HUDEP-2 (cell line): ENCODE results near the gene PCGF1.
A peak's percentile ranks its signal among the peaks of the same experiment; 100 is the strongest.

Experiments
- DNase-seq, 76 experiments: peaks; one replicate each; lab custom pipeline; 2025; ENCODE audit not compliant: unreplicated experiment in 76 of 76; lab: John Stamatoyannopoulos, UW

Gene PCGF1

DNA sequence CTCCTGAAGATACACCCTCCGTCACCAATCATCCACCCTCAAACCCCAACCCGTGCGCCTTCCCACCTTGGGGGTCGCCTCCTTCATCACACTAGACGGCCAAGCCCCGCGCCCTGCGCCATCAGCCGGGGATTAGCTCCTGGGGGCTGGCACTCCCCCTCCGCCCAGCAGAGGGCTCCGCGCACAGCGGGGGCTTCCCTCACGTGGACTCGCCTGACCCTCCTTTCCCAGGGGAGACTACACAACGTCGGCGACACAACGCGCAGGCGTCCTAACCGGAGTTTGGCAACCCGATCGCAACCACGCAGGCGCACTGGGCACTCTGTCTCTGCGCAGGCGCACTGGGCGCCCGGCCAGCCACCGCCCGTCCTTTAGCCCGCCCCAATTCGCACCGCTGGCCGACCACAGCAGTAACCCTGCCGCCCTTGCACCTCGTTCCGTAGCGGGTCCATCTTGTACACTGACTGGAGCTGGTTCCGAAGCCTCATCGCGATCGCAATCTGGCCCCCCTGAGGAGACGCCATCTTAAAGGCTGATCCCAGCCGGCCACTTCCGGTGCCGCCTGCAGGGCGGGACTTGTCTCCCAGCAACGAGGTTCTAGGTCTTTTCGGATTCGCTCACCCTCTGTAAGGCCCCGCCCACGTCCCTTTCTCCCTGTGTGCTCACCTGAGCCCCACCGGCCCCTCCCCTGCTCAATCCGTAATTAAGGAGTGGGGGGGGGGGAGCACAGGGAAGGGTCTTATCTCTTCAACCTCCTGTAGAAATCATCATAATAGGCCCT lies at the start of gene PCGF1:
PCGF1 (minus strand) TSS at position 551 of the 781 bp plus-strand sequence; CDS start at position 524, 27 bp downstream.
- peak; percentile 54 to 99 (median 93) for DNase-seq

DNA sequence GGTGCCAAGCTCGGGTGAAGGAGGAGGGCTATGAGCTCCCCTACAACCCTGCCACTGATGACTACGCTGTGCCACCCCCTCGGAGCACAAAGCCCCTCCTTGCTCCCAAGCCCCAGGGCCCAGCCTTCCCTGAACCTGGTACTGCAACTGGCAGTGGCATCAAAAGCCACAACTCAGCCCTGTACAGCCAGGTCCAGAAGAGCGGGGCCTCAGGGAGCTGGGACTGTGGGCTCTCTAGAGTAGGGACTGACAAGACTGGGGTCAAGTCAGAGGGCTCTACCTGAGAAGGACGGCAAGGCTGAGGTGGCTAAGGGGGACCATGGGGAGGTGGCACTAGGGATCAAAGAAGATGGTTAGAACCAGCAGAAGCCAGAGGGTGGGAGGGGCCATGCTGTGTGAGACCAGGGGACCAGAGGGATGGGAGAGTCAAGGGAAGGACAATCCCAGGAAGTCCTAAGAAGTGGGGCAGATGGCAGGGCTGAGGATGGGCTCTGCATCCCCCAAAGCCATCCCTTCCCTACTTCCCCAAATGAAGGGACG lies 49.4 kb upstream of the PCGF1 start:
- no peak for DNase-seq

DNA sequence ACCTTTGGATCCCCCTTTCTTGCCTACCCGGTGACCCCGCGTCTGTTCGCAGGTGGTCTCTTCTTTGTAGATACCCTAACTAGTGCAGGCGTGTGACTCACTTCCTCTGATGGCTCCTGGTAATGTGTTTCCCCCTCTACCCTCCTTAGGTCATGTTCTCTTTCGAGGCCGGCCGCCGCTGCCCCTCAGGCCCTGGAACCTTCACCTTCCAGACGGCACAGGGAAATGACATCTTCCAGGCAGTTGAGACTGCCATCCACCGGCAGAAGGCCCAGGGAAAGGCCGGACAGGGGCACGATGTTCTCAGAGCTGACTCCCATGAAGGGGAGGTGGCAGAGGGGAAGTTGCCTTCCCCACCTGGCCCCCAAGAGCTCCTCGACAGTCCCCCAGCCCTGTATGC lies 48.7 kb upstream of the PCGF1 start:
- DNase-seq, result no peak

DNA sequence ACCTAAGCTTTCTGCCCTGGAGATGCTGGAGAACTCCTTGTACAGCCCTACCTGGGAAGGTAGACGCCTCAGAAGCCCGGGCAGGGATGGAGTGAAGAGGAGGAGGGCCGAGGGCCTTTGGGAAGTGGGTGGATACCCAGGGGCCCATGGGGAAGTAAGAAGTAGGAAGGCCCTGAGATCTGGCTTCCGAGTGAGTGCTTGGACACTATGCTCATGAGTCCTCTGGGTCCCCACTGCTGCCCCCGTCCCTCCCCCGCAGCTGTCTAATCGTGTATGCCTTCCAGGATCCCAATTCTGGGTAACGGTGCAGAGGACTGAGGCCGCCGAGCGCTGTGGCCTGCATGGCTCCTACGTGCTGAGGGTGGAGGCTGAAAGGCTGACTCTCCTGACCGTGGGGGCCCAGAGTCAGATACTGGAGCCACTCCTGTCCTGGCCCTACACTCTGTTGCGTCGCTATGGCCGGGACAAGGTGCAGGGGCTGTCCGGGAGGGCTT lies 48.2 kb upstream of the PCGF1 start:
- no peak for DNase-seq

DNA sequence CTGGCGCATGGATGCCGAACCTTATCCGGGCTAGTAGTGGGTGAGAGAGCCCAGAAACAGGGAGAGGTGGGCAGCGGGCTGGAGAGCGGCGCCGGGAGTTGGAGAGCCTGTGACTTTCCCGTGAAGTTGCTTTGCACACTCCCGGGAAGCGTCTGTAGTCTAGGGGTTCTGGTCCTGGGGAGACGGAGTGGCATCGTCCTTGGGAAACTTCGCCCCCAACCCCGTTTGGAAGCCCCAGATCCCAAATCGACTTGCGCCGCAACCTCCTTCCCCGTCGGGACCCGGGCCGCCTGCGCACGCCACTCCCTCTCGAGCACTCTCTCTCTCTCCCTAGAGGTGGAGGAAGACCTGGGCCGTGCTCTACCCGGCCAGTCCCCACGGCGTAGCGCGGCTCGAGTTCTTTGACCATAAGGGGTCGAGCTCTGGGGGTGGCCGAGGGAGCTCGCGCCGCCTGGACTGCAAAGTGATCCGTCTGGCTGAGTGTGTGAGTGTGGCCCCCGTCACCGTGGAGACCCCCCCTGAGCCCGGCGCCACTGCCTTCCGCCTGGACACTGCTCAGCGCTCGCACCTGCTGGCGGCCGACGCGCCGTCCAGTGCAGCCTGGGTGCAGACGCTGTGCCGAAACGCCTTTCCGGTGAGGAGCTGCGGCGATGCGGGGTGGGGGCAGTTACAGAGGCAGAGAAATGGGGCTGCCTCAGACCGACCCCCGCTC lies 47.5 kb upstream of the PCGF1 start:
- peak in 22 of 76 experiments; percentile 6 to 65 (median 31) for DNase-seq

DNA sequence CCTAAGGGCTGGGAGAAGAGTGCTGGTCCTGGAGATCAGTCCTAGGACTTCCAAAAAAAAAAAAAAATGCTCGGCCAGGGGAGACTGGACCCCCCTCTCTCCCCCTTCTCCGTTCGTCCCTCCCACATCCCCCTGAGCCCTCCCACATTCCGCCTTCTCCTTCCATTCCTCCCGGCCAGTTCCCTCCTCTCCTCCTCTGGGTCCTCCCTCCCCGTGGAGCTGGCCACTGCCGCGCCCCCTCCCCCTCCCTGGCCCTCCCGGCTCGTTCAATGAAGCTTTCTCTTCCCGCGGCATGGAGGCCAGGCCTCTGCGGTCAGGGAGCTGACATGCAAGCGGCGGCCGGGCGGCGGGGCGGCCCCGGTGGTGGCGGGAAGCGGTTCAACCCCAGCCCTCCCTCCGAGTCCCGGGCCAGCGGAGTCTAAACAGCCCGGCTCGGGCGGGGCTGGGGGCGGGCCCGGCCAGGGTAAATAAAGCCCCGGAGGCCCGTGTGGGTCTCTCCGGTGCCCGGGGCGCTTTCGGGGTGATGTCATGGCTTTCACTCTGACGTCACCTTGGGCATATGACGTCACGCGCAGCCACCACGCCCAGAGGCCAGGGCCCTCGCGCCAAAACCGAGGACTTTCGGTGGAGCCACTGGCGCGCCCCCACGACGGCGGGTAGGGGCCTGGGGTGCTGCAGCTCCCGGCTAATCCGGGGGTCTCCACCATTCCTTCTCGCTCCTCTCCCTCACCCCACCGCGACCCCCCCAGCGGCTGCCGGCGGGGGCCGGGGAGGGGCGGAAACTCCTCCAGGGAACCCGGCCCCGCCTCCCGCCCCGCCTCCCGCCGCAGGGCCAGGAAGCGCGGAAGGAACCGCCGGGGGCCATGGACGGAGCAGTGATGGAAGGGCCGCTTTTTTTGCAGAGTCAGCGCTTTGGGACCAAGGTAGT lies 46.7 kb upstream of the PCGF1 start, which contains the start of the genes DOK1 and LOXL3:
DOK1 (plus strand) TSS at position 829 of the 928 bp plus-strand sequence; CDS start at position 864, 35 bp downstream.
LOXL3 (minus strand) TSS at position 51 of the 928 bp plus-strand sequence. CDS start 1,308 bp downstream, outside the sequence.
- DNase-seq, result peak in 62 of 76 experiments; percentile 8 to 82 (median 61)

DNA sequence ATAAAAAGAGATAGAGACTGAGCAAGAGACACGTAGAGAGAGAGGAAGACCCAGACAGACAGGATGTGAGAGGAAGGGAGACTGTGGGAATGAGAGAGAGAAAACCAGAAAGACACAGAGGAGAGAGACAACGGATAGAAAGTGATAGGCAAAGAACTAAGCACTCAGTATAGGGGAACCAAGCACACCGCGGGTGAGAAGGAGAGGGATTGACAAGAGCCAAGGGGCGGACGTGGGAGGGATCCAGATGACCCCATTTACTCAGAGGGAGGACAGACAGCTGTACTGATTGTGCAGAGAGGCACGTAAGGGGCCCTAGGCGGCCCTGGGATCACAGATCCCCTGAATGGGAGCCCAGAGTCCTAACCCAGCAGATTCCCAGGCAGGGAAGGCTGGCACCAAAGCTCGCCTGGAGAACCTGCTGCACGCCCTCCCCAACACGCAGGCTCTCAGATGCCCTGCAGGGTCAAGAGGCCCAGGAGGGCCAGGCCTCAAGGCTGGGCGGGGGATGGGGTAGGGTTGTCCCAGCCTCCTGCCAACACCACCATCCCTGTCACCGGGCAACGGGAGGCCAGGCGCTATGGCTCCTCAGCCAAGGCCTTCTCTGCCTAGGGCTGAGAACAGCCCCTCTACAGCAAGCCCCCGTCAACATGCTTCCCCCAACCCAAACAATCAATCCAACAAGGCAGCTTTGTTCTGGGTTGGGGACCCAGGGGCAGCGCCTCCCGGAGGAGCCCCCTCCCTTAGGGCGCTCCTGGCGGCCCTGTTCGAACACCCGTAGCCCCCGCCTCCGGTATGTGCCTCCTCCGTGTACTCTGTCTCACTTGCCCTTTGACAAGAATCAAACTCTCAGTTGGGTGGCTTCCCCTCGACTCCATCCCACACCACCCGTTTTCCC lies 45.7 kb upstream of the PCGF1 start:
- DNase-seq, result no peak

DNA sequence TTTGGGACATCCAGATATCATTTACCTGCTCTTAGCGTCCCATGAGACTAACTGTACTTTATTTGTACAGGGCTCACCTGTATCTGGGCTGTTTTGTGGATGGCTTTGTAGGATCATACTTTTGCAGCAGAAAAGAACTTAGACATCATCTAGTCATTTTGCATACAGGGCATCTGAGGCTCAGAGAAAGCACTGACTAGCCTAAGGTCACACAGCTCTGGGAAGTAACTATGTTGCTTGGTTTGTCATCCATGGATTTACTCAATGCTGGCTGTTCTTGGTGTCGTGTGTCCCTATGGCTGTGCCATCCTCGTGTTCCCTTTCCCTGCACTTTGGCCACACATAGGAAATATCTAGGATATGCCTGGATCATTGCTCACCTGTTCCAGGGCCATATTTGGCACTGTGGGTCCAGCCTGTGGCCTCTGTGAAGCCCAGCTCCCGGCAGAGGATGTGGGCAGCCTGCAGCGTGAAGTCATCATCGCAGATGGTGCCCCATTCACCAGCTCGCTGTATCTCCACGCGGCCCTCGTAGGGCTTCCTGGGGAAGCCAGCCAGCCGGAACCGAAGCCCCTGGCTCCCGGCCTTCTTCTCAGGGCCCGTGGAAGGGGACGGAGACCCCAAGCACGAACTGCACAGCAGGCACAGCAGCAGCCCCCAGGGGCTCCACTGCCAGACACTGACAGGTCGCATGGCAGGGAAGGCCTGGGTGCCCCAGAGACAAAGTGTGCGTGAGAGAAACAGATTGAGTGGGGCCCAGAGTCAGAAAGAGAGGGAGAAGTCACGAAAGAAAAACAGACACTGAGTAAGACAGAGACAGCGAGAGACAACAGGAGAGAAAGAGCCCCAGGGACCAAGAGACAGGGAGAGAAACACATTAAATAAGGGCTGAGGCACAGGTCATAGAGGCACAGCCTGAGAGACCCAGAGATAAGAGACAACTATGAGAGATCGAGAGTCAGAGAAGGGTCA lies 44.7 kb upstream of the PCGF1 start:
- no peak for DNase-seq

DNA sequence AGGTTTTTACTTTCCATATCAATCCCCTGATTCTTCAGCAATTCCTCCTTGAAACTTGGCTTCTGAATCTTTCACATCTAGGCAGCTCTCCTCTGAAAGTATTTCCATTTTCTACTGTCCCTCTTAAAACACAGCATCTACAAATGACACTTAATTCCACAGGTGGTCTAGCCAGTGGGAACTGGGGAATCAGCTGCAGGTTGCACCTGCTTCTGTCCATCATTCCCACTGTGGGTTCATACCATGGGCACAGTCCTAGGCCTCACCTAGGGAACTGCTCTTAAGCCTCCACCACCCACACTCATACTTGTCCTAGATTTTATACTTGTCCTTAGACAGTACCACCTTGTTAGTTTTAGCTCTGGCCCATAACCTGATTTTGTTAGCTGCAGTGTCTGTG lies 44.0 kb upstream of the PCGF1 start:
- no peak for DNase-seq

DNA sequence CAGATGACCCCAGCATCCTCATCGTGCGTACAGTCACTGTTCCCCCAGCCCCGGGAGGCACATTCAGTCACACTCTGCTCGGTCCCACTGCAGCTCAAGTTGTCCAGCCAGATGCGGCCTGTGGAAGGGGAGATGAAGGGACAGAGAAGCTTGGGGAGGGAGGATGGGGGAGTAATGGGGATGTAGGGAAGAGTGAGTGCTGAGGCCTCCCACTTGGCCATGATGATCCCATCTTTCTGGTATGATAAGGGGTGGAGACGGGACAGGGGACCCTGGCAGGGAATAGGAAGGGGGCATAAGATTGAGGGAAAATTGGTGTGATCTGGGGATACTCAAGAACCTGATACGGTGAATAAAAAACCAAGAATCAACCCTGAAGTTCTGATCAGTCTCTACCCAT lies 42.7 kb upstream of the PCGF1 start:
- DNase-seq, result no peak

DNA sequence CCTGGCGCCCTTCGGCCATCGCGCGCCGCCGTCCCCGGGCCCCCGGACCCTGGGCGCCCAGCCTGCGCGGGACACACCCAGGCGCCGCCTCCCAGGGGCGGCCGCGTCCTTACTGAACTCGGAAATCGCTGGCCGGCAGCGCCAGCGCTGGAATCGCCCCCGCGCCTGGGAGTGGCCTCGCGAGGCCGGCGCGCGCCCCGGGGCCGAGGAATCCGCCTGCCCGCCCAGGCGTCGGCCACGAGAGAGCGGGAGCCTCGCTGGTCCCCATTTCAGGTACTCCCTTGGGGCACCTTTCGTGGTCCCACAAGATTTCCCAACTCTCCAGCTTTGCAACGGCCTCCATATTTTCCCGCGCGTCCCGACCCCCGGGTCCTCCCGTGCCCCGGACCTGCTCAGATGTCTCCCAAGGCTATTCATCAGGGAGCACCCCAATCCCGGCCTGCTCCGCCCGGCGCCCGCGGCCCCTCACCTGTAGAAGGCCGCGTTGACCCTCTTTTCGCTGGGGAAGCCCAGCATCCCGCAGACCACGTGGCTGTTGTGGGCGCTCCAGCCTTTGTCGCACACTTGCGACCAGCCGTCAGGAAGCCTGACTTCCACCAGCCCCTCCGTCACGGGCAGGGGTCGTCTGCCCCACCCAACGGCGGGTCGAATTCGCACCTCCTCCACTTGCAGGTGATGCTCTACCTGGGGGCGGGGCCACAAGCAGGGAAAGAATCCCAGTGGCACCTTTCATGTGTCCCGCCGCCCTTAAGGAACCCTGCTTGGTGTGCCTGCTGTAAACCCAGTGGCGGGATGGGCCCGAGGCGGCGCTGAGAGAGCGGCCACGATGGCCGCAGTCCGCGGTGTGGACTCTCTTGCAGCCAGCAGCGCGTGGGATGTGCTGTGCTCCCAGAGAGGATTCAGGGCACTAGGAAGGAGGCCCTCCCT lies 41.7 kb upstream of the PCGF1 start:
- DNase-seq, result peak in 53 of 76 experiments; percentile 3 to 68 (median 44)

DNA sequence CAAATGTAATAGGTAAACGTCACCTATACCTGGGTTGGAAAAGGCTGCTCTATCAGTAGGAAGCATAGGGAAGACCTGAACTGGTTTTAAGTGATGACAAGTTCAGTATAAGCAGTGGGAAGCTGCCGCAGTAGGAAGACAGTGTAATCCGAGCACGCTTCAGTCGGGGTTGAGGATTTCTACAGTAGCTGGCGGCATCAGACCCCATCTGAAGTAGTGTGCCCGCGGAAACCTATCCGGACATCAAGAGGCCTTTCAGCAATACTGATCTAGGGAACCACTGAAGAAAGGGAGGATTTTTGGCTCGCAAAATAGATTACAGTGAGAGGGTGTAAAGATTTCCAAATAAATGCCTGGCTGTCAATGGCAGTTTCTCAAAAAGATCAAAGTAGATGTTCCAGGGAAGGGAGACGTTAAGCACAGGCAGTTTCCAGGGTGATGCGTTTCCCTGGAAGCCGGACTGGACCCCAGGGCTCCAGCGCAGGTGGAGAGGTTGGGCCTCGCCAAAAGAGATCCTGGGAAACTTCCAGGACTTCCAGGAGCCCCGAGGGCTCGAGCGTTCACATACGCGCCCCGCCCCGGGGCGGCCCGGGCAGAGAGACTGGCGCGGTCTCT lies 40.9 kb upstream of the PCGF1 start:
- no peak for DNase-seq

DNA sequence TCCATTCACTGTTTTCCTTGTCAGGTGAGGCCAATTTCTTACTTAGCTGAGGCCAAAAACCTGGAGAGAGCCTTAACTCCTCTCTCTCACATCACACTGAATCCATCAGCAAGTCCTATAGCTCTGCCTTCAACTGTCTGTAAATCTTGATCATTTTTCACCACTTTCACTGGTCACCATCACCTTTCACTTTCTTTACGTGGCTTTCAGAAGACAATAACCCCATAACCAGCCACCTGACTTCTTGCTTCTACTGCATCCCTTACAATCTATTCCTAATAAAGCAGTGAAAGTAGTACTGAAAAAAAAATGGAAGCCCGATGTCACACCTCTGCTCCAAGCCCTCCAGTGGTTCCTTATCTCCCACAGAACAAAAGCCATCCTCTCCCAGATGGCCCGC lies 38.5 kb upstream of the PCGF1 start:
- no peak for DNase-seq

DNA sequence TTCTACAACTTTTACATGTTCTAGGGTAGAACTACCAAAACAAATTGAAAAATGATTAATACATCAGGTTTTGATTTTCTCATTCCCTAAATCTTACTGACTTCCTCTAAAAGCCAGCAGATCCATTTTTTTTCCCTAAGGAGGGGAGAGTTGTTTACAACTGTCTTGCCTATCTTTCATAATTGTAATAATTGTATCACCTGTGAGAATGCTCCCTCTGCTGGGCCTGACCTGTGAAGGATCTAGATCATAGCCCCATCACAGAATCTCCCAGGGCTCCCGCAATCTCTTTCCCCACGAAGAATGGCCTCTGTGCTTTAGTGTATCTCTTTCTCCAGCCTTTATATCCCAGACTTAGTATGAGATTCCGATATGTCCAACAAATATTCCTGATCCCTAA lies 37.1 kb upstream of the PCGF1 start:
- DNase-seq, result peak in 2 of 76 experiments; percentile 4 to 17

DNA sequence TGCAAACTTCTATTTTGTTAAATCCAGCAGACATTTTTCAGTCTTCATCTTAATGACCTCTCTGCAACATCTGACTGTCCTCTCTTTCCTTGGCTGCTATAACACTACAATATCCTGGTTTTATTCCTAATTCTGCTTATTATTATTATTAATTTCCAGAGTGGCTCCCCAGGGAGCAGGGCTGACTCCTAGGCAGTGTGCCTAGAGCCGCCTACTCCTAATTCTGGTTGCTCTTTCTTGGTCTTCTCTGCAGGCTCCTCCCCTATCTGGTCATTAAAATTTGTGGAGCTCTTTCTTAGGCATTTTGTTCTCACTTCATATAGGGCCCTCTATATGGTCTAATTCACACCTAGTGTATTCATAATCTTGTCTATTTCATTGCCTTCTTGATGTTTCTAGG lies 35.5 kb upstream of the PCGF1 start:
- no peak for DNase-seq

DNA sequence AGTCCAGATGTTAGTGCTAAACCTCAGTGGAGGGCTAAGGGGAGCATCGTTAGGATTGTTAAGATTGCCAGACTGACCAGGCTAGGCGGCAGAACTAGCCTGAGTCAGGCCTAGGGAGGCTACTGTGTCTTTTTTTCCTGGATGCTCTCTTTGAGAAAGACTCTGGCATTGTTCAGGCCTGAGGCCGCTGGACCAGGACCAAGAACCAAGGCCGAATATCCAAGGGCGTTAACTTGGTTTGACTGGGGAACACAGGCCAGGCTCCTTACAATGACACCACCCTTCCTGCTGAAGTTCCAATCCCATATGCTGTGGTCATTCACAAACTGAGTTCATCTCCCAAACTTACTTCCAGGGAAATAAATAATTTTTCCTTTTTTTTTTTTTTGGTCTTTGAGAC lies 32.8 kb upstream of the PCGF1 start:
- no peak for DNase-seq
